Mesodermal cell (in vitro differentiated cells): ENCODE results near the gene TNIK.

Experiments
- H3K27ac ChIP-seq: 2 replicates; pipeline ENCODE4 v1.7.0; 2013; ENCODE audit warnings: mild to moderate bottlenecking, low read depth, low read length, moderate library complexity; ENCODE audit not compliant: severe bottlenecking
- H3K36me3 ChIP-seq: 2 replicates; pipeline ENCODE4 v1.7.1; 2013; ENCODE audit warnings: mild to moderate bottlenecking, low read length, moderate library complexity; ENCODE audit not compliant: control insufficient read depth, insufficient read depth
- H3K4me1 ChIP-seq: one replicate; pipeline ENCODE4 v1.7.1; 2013; ENCODE audit warnings: mild to moderate bottlenecking, low read length; ENCODE audit not compliant: insufficient read depth, control insufficient read depth, poor library complexity, severe bottlenecking
- H3K4me3 ChIP-seq: 2 replicates; pipeline ENCODE4 v1.7.0; 2013; ENCODE audit warnings: low read length, control low read depth, mild to moderate bottlenecking; ENCODE audit not compliant: insufficient read depth, poor library complexity, severe bottlenecking; ENCODE audit errors: extremely low read depth
- H3K9me3 ChIP-seq: 2 replicates; pipeline ENCODE4 v1.7.1; 2013; ENCODE audit warnings: mild to moderate bottlenecking, low read length, moderate library complexity; ENCODE audit not compliant: control insufficient read depth
- WGBS, 2 experiments: methylation state at CpG; one replicate each; pipeline ENCODE4 v1.1.5; 2013; ENCODE audit warnings: missing lambda C conversion rate in 2 of 2; ENCODE audit not compliant: insufficient coverage in 2 of 2; 5-methylcytosine and 5-hydroxymethylcytosine counted together

Gene TNIK

GRCh38 chr3:171274222-171274621 is 186.0 kb downstream of the TNIK start:
- Histone ChIP-seq H3K9me3 (no peaks in the 10 kb centered on the region), H3K4me1 (no peaks in the 10 kb centered on the region), H3K27ac (no peak overlapping the region), H3K36me3 (no peaks in the 10 kb centered on the region), H3K4me3 (no peak overlapping the region)
- no CpG with 5 or more reads among the region's 1 CpG for WGBS, 2 experiments

- WGBS, 2 experiments, result 78 to 89% methylated on average over 2 of the region's 2 CpGs
- no peaks in the 10 kb centered on the region for H3K9me3 ChIP-seq
- H3K4me1 ChIP-seq, result peaks cover 3% of the 10 kb centered on the region
- no peaks in the 10 kb centered on the region for H3K36me3 ChIP-seq
- no peak overlapping the region for H3K27ac ChIP-seq
- no peak overlapping the region for H3K4me3 ChIP-seq
Measured at GRCh38 chr3:171270541-171270940, 189.7 kb downstream of the TNIK start.

- Histone ChIP-seq H3K9me3 (no peaks in the 10 kb centered on the region), H3K36me3 (no peaks in the 10 kb centered on the region), H3K4me3 (no peak overlapping the region), H3K27ac (no peak overlapping the region), H3K4me1 (peaks cover 3% of the 10 kb centered on the region)
Measured at GRCh38 chr3:171269542-171269941, 190.7 kb downstream of the TNIK start.

GRCh38 chr3:171268677-171269076 is 191.5 kb downstream of the TNIK start:
- WGBS, 2 experiments, result 88 to 100% methylated on average over 1 of the region's 1 CpG

GRCh38 chr3:171267104-171267503 is 193.1 kb downstream of the TNIK start:
- Histone ChIP-seq H3K9me3 (no peaks in the 10 kb centered on the region), H3K27ac (no peak overlapping the region), H3K4me3 (no peak overlapping the region), H3K4me1 (peaks cover 3% of the 10 kb centered on the region), H3K36me3 (no peaks in the 10 kb centered on the region)
- WGBS, 2 experiments, result 83% methylated on average over 1 of the region's 1 CpG; no CpG with 5 or more reads in 1 of the 2 experiments

More at GRCh38 chr3:171268677-171269076, 191.5 kb downstream of the TNIK start:
- Histone ChIP-seq H3K9me3 (no peaks in the 10 kb centered on the region), H3K4me1 (peaks cover 3% of the 10 kb centered on the region), H3K36me3 (no peaks in the 10 kb centered on the region), H3K4me3 (no peak overlapping the region), H3K27ac (no peak overlapping the region)

- WGBS, 2 experiments, result 90 to 100% methylated on average over 1 of the region's 1 CpG
- H3K27ac ChIP-seq, result no peak overlapping the region
- no peaks in the 10 kb centered on the region for H3K36me3 ChIP-seq
- no peaks in the 10 kb centered on the region for H3K9me3 ChIP-seq
- peaks cover 3% of the 10 kb centered on the region for H3K4me1 ChIP-seq
- no peak overlapping the region for H3K4me3 ChIP-seq
Measured at GRCh38 chr3:171266740-171267073, 193.5 kb downstream of the TNIK start.

- H3K27ac ChIP-seq, result no peak overlapping the region
- H3K9me3 ChIP-seq, result no peaks in the 10 kb centered on the region
- H3K4me1 ChIP-seq, result peaks cover 3% of the 10 kb centered on the region
- no peaks in the 10 kb centered on the region for H3K36me3 ChIP-seq
- H3K4me3 ChIP-seq, result no peak overlapping the region
- WGBS, 2 experiments, result 66 to 75% methylated on average over 4 of the region's 4 CpGs
Measured at GRCh38 chr3:171266034-171266739, 194.0 kb downstream of the TNIK start.

GRCh38 chr3:171264758-171265157 is 195.4 kb downstream of the TNIK start:
- H3K9me3 ChIP-seq, result no peaks in the 10 kb centered on the region
- H3K27ac ChIP-seq, result no peak overlapping the region
- H3K4me1 ChIP-seq, result peaks cover 3% of the 10 kb centered on the region
- H3K36me3 ChIP-seq, result no peaks in the 10 kb centered on the region
- 97 to 100% methylated on average over 4 to 6 of the region's 6 CpGs for WGBS, 2 experiments
- no peak overlapping the region for H3K4me3 ChIP-seq

- Histone ChIP-seq H3K9me3 (no peaks in the 10 kb centered on the region), H3K36me3 (no peaks in the 10 kb centered on the region), H3K27ac (no peak overlapping the region), H3K4me3 (no peak overlapping the region), H3K4me1 (peaks cover 10% of the 10 kb centered on the region)
- 91% methylated on average over 1 of the region's 1 CpG; no CpG with 5 or more reads in 1 of the 2 experiments for WGBS, 2 experiments
Measured at GRCh38 chr3:171262431-171262830, 197.8 kb downstream of the TNIK start.

GRCh38 chr3:171261487-171261886 is 198.7 kb downstream of the TNIK start:
- Histone ChIP-seq H3K27ac (no peak overlapping the region), H3K4me3 (no peak overlapping the region)
- WGBS, 2 experiments, result 88% methylated on average over 1 of the region's 3 CpGs; no CpG with 5 or more reads in 1 of the 2 experiments

GRCh38 chr3:171260899-171261298 is 199.3 kb downstream of the TNIK start:
- H3K9me3 ChIP-seq, result no peaks in the 10 kb centered on the region
- no peak overlapping the region for H3K4me3 ChIP-seq
- peaks cover 18% of the 10 kb centered on the region for H3K4me1 ChIP-seq
- no peak overlapping the region for H3K27ac ChIP-seq
- 80% methylated on average over 1 of the region's 3 CpGs; no CpG with 5 or more reads in 1 of the 2 experiments for WGBS, 2 experiments
- no peaks in the 10 kb centered on the region for H3K36me3 ChIP-seq

More at GRCh38 chr3:171261487-171261886, 198.7 kb downstream of the TNIK start:
- Histone ChIP-seq H3K36me3 (no peaks in the 10 kb centered on the region), H3K4me1 (peaks cover 19% of the 10 kb centered on the region), H3K9me3 (no peaks in the 10 kb centered on the region)
